Epithelial cell of esophagus (primary cell): ENCODE data around the gene FGF14.

Experiments
- DNase-seq: peaks from one replicate; pipeline ENCODE4 v3.0.0; 2010; ENCODE audit warnings: low read depth
- H3K4me3 ChIP-seq: 2 replicates; pipeline ENCODE4 v1.5.1; 2011; ENCODE audit warnings: mild to moderate bottlenecking, low read length, control low read depth
- CTCF ChIP-seq: IDR thresholded peaks from 2 replicates; pipeline ENCODE4 v1.5.1; 2011; ENCODE audit warnings: low read depth, mild to moderate bottlenecking, low read length, control low read depth, inconsistent platforms; ENCODE audit not compliant: insufficient read depth; ENCODE audit errors: missing control alignments

Gene FGF14

GRCh38 chr13:101830035-101830434 is 571.8 kb downstream of the FGF14 start:
- TF ChIP-seq CTCF: no peak
- no peak for DNase-seq
- H3K4me3 ChIP-seq: no peak overlapping the region

GRCh38 chr13:101829484-101829883 is 572.4 kb downstream of the FGF14 start:
- DNase-seq: no peak
- TF ChIP-seq CTCF: no peak
- H3K4me3 ChIP-seq: no peak overlapping the region

GRCh38 chr13:101828119-101828518 is 573.7 kb downstream of the FGF14 start:
- no peak for TF ChIP-seq CTCF
- H3K4me3 ChIP-seq: no peak overlapping the region
- no peak for DNase-seq

- no peak for DNase-seq
- TF ChIP-seq CTCF: no peak
- H3K4me3 ChIP-seq: no peak overlapping the region
Observed at GRCh38 chr13:101817898-101818297, 584.0 kb downstream of the FGF14 start.

GRCh38 chr13:101811881-101812280 is 590.0 kb downstream of the FGF14 start:
- no peak for TF ChIP-seq CTCF
- no peak for DNase-seq
- no peak overlapping the region for H3K4me3 ChIP-seq

- no peak for TF ChIP-seq CTCF
- no peak for DNase-seq
- H3K4me3 ChIP-seq: no peak overlapping the region
Observed at GRCh38 chr13:101811284-101811839, 590.5 kb downstream of the FGF14 start.

GRCh38 chr13:101799196-101799595 is 602.7 kb downstream of the FGF14 start:
- no peak for TF ChIP-seq CTCF
- no peak for DNase-seq
- no peak overlapping the region for H3K4me3 ChIP-seq
